SHP77 (cell line): ENCODE measurements around the gene LRRC8A.

ENCODE experiments used
- DNase-seq, 2 experiments: peaks; one replicate each; lab custom pipeline; 2025; lab: John Stamatoyannopoulos, UW

LRRC8A gene

DNA sequence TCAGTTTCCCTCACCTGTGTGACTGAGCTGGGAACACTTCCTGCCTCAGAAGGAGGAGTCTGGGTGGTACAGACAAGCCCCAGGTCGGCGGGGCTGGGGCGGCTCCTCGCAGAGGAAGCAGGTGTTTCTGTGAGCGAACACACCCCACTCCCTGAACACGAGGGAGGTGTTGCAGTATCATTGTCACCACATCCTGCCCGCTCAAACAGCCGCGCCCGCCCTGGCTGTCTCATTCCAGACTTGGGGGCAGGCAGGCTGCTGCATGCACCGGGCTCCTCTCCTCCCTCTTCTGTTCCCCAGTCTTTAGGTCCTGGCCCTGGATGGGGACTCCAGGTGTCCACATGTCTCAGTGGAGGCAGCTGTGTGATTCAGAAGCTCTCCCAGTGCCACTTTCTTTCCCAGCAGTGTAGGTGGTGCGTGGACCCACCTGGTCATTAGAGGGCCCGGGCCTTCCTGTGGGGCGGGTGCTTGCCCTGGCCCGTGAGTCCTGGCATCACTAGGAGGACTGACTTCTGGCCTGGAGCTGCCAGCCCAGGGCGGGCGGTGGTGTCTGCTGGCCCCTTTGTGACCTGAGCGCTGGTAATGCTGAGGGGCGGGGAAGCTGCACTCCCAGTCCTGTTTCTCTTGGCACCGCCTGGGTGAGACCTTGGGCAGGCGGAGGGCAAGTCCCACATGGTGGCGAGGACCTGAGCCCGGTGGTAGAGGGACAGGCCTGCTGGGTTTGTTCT is 20.6 kb downstream of the LRRC8A start:
- peak; percentile 27 to 35 for DNase-seq

DNA sequence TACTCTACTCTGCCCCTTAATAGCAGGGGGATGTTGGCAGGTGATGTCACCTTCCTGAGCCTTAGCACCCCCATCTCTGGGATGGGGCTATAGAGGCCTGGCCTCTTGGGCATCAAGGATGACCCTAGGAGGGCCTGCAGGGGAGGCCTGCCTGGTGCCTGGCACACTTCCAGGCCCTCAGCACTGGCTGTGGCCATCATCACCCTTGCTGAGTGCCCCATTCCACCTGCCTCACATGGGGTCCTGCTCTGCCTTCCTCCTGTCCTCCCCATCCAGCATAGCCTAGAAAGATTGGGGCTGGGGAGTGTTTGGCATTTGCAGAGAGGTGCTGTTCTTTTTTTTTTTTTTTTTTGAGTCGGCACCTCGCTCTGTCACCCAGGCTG is 21.1 kb downstream of the LRRC8A start:
- DNase-seq, result no peak

DNA sequence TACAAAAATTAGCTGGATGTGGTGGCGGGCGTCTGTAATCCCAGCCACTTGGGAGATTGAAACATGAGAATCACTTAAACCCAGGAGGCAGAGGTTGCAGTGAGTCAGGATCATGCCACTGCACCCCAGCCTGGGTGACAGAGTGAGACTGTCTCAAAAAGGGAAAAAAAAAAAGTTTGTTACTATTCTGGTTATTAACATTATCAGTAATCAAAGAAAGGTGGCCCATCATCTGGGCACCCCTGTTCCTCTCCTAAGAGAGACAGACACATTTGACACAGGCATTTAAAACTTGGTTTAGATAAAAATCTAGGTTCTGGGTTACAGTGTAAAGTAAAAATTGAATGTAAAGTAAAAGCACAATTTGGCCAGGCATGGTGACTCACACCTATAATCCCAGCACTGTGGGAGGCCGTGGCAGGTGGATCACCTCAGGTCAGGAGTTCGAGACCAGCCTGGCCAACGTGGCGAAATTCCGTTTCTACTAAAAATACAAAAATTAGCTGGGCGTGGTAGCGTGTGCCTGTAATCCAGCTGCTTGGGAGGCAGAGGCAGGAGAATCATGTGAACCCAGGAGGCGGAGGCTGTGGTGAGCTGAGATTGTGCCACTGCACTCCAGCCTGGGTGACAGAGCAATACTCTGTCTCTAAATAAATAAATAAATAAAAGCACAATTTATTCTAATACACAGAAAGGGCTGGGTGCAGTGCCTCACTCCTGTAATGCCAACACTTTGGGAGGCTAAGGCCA is 22.1 kb downstream of the LRRC8A start:
- DNase-seq, result no peak

DNA sequence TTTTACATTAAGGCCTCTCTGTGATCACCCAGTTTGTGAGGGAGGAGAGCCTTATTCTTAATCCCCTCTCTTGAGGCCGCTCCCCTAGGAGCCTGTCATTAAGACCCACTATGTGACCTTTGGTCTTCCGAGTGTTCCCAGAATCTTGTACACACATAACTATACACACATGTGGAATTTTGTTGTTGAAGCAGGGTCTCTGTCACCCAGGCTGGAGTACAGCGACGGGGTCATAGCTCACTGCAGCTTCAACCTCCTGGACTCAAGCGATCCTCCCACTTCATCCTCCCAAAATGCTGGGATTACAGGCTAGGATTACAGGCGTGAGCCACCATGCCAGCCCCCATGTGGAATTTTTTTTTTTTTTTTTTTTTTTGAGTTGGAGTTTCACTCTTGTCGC is 24.0 kb downstream of the LRRC8A start:
- no peak for DNase-seq

DNA sequence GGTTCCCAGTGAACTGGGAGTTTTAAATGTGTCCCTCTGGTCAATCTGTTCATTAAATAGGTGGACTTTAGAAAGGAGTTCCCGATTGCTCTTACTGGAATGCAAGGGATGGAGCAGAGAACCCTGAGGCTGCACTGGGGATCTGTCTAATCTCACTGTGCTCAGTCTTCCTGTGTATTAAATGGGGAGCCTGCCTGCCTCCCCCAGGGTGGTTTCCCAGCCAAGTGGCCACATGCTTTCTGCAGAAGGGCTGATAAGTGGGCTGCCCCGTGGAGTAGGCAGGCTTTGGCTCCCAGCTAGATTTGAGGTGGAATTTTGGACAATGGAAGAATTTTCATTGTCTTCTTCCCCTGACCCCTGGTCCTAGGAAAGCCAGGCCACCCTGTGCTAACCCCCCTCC is 24.8 kb downstream of the LRRC8A start:
- no peak for DNase-seq

DNA sequence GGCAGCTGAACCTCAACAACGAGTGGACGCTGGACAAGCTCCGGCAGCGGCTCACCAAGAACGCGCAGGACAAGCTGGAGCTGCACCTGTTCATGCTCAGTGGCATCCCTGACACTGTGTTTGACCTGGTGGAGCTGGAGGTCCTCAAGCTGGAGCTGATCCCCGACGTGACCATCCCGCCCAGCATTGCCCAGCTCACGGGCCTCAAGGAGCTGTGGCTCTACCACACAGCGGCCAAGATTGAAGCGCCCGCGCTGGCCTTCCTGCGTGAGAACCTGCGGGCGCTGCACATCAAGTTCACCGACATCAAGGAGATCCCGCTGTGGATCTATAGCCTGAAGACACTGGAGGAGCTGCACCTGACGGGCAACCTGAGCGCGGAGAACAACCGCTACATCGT is 26.4 kb downstream of the LRRC8A start:
- no peak for DNase-seq

DNA sequence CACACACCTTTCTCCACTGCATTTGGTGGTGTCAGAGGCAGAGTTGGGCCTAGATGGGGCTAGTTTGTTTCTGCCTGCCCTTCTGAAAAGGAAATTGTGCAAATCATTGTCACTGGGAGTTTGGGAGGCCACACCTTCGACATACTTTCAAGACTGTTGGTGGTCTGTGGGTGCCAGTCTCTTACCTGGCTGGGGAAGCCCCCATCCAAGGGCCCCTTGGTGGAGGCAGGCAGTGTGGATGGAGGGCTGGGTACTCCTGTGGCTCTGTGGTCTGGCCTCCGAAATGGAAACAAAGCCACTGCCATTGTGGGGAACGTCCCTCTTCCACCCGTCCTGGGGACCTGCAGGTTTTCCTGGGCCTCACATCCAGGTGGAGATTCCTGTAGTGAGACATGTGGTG is 27.9 kb downstream of the LRRC8A start:
- no peak for DNase-seq

DNA sequence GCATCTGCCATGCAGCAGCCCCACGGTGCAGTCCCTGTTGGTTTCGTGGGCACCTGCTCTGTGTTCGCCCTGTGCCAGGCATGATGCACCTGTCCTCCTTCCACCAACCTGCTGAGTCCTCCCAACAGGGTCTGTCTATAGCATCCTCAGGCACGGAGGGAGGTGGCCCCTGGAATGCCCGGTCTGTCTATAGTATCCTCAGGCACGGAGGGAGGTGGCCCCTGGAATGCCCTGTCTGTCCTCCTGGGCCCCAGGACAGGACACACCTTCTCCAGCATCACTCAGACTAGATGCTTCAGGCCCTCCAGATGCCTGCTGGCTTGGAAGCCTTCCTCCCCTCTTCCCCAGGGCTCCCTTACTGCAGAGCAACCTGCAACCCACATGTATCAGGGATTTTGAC is 29.0 kb downstream of the LRRC8A start:
- no peak for DNase-seq

DNA sequence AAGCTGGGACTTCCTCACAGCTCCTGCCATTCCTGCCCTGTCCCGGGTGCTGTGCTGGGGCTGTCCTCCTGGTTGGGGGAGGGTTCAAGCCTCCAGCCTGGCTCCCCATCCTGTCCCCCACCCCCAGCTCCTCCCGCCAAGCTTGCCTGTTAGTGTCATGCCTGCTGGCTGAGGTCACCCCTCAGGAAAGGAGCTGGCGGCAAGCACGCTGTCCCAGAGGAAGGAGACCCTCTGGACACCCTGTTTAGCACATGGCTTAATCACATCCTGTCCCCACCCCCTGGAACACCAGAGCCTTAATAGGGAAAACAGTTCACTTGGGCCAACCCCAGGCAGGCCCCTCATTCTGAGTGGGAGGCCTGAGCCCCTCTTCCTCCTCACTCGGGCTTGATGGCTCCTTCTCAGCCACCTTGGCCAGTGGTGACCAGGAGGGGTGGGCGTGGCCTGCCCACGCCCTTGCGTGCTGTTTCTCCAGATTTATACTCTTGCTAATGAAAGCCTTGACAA is 29.6 kb downstream of the LRRC8A start:
- DNase-seq, result no peak

DNA sequence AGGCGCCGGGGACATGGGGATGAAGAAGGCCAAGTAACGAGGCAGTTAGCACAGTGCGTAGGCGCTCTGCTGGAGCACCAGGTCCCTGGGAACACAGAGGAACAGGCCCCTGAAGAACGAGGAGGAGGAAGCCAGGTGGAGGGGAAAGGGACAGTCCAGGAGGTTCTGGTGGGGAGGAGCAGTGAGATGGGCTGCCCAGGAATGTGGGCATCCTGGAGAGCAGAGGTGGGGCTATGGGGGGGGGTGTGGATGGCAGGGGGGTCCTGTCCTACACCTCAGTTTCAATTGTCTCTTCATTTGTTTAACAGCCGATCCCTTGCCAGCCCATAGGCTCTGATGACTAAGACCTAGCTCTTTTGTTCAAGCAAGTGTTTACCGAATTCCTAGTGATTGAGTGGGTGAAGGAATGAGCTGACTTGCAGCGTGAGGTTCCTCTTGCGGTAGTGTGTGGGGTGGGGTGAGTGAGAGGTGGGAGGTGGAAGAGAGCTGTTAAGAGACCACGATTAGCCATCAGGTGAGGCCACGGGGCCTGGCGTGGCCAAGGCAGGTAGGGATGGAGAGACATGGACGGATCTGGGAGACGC is 30.4 kb downstream of the LRRC8A start:
- DNase-seq, result no peak

DNA sequence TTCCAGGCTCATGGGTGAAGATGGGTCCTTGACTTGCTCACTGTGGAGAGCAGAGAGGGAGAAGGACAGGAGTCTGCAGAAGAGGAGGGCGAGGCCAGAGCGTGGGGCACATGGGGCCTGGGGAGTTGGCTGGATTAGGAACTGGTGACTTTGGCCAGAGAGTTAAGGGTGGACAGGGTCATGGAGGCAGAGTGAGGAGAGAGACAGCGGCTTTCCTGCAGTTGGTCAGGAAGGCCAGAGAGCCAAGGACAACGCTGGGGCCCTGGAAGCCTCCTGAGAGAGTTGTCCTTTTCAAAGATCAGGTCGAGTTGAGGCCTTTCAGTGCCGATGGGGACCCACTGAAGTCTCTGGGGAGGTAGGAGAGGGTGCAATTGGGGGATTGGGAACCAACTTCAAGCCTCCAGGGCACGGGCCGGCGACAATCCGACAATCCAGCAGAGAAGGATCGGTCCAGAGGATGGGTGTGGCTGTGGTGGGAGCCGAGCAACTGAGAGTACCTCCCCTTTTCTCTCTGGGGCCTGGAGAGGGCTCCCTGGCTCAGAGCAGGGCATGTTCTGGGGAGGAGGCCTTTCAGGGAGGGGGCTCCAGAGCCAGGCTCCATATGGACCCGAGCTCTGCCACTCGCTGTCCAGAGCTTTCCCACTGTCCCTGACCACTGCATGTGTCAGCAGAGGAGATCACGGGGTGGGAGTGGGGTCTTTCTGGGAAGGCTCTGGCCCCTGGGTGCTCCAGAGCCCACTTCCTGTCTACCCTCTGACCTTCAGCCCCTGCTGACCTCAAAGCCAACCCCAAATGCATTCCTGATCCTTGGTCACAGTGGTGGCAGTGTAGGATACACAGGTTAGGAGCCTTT is 31.3 kb downstream of the LRRC8A start:
- DNase-seq, result no peak

DNA sequence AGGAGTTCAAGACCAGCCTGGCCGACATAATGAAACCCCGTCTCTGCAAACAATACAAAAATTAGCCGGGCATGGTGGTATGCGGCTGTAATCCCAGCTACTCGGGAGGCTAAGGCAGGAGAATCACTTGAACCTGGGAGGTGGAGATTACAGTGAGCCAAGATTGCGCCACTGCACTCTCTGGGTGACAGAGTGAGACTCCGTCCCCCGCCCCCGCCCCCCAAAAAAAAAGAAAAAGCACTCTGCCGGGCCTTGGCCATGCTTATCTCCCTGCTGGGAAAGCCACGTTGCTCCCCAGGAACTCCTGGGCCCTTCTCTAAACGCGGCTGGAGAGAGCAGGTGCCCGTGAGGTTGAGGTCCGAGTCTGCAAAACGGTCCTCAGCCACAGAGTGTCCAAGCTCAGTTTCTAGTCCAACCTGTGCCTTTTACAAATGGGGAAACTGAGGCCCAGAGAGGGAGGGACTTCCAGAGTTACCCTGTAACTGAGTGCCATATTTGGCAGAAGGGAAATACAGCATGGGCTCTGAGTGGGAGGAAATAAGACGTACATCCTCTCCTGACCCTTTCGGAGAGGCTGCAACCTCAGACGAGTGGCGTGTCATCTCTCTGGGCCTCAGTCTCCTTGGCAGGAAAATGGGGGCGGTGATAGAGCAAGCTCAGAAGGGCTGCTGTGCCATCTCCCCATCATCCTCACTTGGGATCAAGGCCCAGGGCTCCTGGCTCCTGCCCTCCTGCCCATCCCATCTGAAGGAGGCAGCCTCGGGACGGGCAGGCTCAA is 32.3 kb downstream of the LRRC8A start:
- DNase-seq, result no peak

DNA sequence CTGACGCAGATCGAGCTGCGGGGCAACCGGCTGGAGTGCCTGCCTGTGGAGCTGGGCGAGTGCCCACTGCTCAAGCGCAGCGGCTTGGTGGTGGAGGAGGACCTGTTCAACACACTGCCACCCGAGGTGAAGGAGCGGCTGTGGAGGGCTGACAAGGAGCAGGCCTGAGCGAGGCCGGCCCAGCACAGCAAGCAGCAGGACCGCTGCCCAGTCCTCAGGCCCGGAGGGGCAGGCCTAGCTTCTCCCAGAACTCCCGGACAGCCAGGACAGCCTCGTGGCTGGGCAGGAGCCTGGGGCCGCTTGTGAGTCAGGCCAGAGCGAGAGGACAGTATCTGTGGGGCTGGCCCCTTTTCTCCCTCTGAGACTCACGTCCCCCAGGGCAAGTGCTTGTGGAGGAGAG is 34.3 kb downstream of the LRRC8A start:
- no peak for DNase-seq

DNA sequence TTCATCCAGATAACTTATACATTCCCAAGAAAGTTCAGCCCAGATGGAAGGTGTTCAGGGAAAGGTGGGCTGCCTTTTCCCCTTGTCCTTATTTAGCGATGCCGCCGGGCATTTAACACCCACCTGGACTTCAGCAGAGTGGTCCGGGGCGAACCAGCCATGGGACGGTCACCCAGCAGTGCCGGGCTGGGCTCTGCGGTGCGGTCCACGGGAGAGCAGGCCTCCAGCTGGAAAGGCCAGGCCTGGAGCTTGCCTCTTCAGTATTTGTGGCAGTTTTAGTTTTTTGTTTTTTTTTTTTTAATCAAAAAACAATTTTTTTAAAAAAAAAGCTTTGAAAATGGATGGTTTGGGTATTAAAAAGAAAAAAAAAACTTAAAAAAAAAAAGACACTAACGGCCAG is 34.8 kb downstream of the LRRC8A start:
- DNase-seq, result no peak

DNA sequence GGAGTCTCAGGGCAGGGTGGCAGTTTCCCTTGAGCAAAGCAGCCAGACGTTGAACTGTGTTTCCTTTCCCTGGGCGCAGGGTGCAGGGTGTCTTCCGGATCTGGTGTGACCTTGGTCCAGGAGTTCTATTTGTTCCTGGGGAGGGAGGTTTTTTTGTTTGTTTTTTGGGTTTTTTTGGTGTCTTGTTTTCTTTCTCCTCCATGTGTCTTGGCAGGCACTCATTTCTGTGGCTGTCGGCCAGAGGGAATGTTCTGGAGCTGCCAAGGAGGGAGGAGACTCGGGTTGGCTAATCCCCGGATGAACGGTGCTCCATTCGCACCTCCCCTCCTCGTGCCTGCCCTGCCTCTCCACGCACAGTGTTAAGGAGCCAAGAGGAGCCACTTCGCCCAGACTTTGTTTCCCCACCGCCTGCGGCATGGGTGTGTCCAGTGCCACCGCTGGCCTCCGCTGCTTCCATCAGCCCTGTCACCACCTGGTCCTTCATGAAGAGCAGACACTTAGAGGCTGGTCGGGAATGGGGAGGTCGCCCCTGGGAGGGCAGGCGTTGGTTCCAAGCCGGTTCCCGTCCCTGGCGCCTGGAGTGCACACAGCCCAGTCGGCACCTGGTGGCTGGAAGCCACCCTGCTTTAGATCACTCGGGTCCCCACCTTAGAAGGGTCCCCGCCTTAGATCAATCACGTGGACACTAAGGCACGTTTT is 35.4 kb downstream of the LRRC8A start:
- no peak for DNase-seq

DNA sequence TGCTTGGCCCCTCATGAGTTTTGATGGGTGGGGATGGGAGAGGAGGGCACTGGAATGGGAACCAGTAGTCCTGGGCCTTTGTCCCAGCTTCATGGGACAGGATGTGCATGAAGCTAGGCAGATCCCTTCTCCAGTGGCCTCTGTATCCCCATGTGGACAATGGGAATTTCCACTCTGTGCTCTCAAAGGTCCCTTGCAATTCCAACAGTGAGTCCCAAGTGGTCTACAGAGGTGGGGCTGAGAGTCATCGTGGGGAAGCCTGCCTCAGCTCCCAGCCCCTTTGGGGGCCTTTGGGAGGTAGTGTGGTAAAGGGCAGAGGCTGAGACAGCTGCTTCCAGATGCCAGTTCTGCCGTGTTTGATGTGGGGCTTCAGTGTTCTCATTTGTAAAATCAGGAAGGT is 37.0 kb downstream of the LRRC8A start:
- DNase-seq, result no peak

DNA sequence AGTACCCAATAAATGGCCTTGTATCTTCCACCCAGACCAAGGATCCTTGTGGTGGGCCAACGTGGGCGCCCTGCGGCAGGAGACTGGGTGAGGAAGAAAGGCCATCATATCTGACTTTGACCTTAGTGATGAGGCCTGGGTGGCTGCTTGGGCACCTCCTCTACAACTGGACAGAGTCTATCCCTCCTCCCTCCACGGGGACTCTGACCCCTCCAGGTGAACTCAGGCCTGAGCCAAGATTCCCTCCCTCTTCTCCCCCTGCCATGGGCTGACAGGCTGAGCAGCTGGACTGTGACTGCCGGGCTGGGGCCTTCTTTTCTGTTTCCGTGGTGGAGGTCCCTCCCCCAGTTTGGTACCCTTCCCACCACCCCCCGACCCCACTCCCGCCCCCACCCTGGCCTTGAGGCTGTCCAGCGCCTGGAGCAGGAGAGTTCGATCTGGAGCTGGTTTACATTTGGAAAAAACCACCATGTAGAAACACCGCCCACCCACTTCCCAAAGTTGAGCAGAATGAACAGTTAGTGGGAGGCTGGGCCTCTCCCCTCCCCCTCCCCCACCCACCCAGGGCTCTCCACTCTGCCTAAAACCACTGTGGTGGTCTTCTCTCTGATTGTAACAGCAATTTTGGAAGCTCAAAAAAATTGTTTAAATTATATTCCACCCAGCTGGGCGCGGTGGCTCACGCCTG is 37.6 kb downstream of the LRRC8A start:
- DNase-seq, result no peak

DNA sequence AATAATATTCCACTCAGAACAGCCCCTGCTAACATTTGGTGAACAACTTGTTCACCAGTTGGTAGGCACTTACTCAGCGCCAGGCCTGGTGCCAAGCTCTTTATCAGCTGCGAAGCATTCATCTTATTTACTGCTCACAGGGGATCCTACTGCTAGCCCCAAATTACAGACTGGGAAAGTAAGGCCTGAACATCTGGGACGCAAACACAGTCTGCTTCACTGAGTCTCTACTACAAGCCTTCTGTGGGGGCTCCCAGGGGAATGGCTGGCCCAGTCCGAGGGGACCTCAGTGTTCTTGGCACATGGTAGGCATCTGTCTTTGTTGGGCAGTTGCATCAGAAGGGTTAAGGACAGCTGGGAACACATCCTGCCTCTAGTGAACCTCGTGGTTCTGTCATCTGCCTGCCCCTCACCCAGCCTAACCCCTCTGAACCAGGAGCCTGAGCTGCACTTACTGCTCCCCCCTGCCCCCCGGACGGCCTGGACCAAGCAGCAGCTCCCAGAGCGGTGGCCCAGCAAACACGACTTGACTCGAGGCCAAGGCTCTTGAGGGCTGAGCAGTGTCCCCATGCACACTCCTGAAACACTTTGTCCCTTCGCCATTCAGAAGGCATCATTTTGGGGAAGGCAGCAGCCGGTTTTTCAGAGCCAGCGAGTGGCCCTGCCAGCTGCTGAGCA is 38.6 kb downstream of the LRRC8A start, which contains the start of gene PHYHD1:
Gene PHYHD1 (plus strand): TSS at position 602 of the 678 bp plus-strand sequence. CDS start 1,342 bp downstream, outside the sequence.
- peak; percentile 81 to 89 for DNase-seq
